HT-29 (cell line): ENCODE data around the gene TGFB2. TPM values are rescaled to one million over a fixed set of nuclear protein-coding genes. Genes with fewer than 3 reads are reported as not detected.

Source experiments
- DNase-seq: peaks from one replicate; pipeline ENCODE4 v3.0.0-alpha.2; 2015; ENCODE audit warnings: low spot score
- total RNA-seq: library from RNA; depleted of rRNA; stranded (reverse); fragments of >200 nt; shearing (Covaris generic); gene quantifications from 2 replicates; pipeline ENCODE4 v1.2.3, GENCODE V29; 2014

The TGFB2 gene
- total RNA-seq, 1 experiment from 2014 or later = 2.5 TPM

GRCh38 chr1:218332416-218332815, 12.7 kb upstream of the TGFB2 start:
- no peak for DNase-seq

GRCh38 chr1:218336328-218336727, 8.8 kb upstream of the TGFB2 start:
- DNase-seq = no peak

GRCh38 chr1:218339267-218339831, 5.8 kb upstream of the TGFB2 start:
- peak; percentile 83 for DNase-seq

- DNase-seq = no peak
Measured at GRCh38 chr1:218341325-218341724, 3.8 kb upstream of the TGFB2 start.

- DNase-seq = no peak
Measured at GRCh38 chr1:218342091-218342490, 3.0 kb upstream of the TGFB2 start.

- peak; percentile 75 for DNase-seq
Measured at GRCh38 chr1:218345673-218346390, 696 bp downstream of the TGFB2 start.

GRCh38 chr1:218346391-218347204, 1.5 kb downstream of the TGFB2 start:
- DNase-seq = peak; percentile 35

GRCh38 chr1:218347336-218347722, 2.2 kb downstream of the TGFB2 start:
- DNase-seq = no peak

- DNase-seq = peak; percentile 53
Measured at GRCh38 chr1:218347723-218348627, 2.8 kb downstream of the TGFB2 start.

GRCh38 chr1:218348628-218349071, 3.5 kb downstream of the TGFB2 start:
- DNase-seq = peak; percentile 32

- DNase-seq = no peak
Measured at GRCh38 chr1:218349348-218350034, 4.4 kb downstream of the TGFB2 start.

- no peak for DNase-seq
Measured at GRCh38 chr1:218350035-218350525, 4.9 kb downstream of the TGFB2 start.

GRCh38 chr1:218350801-218351266, 5.7 kb downstream of the TGFB2 start:
- DNase-seq = no peak

- no peak for DNase-seq
Measured at GRCh38 chr1:218351391-218352074, 6.4 kb downstream of the TGFB2 start.

GRCh38 chr1:218352075-218352438, 6.9 kb downstream of the TGFB2 start:
- DNase-seq = no peak

- no peak for DNase-seq
Measured at GRCh38 chr1:218353656-218354055, 8.5 kb downstream of the TGFB2 start.

GRCh38 chr1:218355278-218355677, 10.1 kb downstream of the TGFB2 start:
- DNase-seq = no peak

- DNase-seq = no peak
Measured at GRCh38 chr1:218357211-218357892, 12.2 kb downstream of the TGFB2 start.

- DNase-seq = no peak
Measured at GRCh38 chr1:218357893-218358232, 12.7 kb downstream of the TGFB2 start.
